ENCODE results near the gene NTN4. TPM values are rescaled to one million over a fixed set of nuclear protein-coding genes. Genes with fewer than 3 reads are reported as not detected.

NTN4 gene
- total RNA-seq, 1 donor from 2014 or later, result 0.13 TPM

DNA sequence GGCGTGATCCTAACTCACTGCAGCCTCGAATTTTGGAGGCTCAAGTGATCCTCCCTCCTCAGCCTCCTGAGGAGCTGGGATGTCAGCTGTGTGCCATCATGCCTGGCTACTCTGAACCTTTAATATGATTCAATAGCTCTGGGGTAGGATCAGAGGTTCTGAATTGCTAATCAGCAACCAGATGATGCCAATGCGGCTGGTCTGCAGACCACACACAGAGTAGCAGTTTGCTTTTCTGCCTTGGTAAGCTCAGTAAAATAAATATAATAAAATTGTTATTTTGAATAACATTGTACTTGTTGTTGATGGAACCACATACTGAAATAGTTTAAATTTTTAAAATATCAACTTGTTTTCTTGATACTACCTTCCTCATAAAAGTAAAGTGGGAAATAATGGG, 86.6 kb downstream of the NTN4 start:
- Mint-ChIP-seq H3K27me3 (ENCODE audit: unreplicated experiment) (no peaks in the 10 kb centered on the region), H3K4me3 (ENCODE audit: unreplicated experiment) (no peak overlapping the region), H3K9me3 (ENCODE audit: unreplicated experiment) (no peaks in the 10 kb centered on the region), H3K4me1 (ENCODE audit: unreplicated experiment) (peaks cover 4% of the 10 kb centered on the region), H3K27ac (ENCODE audit: unreplicated experiment) (no peak overlapping the region), H3K36me3 (ENCODE audit: low read depth, unreplicated experiment) (no peaks in the 10 kb centered on the region)
- no peak for DNase-seq (ENCODE audit: low spot score)
- TF ChIP-seq, protein P1, sequence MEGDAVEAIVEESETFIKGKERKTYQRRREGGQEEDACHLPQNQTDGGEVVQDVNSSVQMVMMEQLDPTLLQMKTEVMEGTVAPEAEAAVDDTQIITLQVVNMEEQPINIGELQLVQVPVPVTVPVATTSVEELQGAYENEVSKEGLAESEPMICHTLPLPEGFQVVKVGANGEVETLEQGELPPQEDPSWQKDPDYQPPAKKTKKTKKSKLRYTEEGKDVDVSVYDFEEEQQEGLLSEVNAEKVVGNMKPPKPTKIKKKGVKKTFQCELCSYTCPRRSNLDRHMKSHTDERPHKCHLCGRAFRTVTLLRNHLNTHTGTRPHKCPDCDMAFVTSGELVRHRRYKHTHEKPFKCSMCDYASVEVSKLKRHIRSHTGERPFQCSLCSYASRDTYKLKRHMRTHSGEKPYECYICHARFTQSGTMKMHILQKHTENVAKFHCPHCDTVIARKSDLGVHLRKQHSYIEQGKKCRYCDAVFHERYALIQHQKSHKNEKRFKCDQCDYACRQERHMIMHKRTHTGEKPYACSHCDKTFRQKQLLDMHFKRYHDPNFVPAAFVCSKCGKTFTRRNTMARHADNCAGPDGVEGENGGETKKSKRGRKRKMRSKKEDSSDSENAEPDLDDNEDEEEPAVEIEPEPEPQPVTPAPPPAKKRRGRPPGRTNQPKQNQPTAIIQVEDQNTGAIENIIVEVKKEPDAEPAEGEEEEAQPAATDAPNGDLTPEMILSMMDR (IDR thresholded peaks at IDR 0.05; ENCODE audit: unreplicated experiment), result no peak

GRCh38 chr12:95701722-95702418, 88.7 kb downstream of the NTN4 start:
- no peak overlapping the region for H3K4me3 Mint-ChIP-seq (ENCODE audit: unreplicated experiment)
- no peaks in the 10 kb centered on the region for H3K36me3 Mint-ChIP-seq (ENCODE audit: low read depth, unreplicated experiment)
- H3K4me1 Mint-ChIP-seq (ENCODE audit: unreplicated experiment), result no peaks in the 10 kb centered on the region
- no peak for DNase-seq (ENCODE audit: low spot score)
- no peaks in the 10 kb centered on the region for H3K9me3 Mint-ChIP-seq (ENCODE audit: unreplicated experiment)
- TF ChIP-seq, protein P1 (IDR thresholded peaks at IDR 0.05; ENCODE audit: unreplicated experiment), result no peak
- no peak overlapping the region for H3K27ac Mint-ChIP-seq (ENCODE audit: unreplicated experiment)
- no peaks in the 10 kb centered on the region for H3K27me3 Mint-ChIP-seq (ENCODE audit: unreplicated experiment)

GRCh38 chr12:95701275-95701674, 89.3 kb downstream of the NTN4 start:
- Mint-ChIP-seq H3K4me1 (ENCODE audit: unreplicated experiment) (no peaks in the 10 kb centered on the region), H3K36me3 (ENCODE audit: low read depth, unreplicated experiment) (no peaks in the 10 kb centered on the region), H3K9me3 (ENCODE audit: unreplicated experiment) (no peaks in the 10 kb centered on the region), H3K27ac (ENCODE audit: unreplicated experiment) (no peak overlapping the region), H3K27me3 (ENCODE audit: unreplicated experiment) (no peaks in the 10 kb centered on the region), H3K4me3 (ENCODE audit: unreplicated experiment) (no peak overlapping the region)
- no peak for DNase-seq (ENCODE audit: low spot score)
- TF ChIP-seq, protein P1 (IDR thresholded peaks at IDR 0.05; ENCODE audit: unreplicated experiment), result no peak

GRCh38 chr12:95700316-95700785, 90.2 kb downstream of the NTN4 start:
- H3K4me1 Mint-ChIP-seq (ENCODE audit: unreplicated experiment), result no peaks in the 10 kb centered on the region
- no peaks in the 10 kb centered on the region for H3K27me3 Mint-ChIP-seq (ENCODE audit: unreplicated experiment)
- TF ChIP-seq, protein P1 (IDR thresholded peaks at IDR 0.05; ENCODE audit: unreplicated experiment), result no peak
- no peak overlapping the region for H3K4me3 Mint-ChIP-seq (ENCODE audit: unreplicated experiment)
- no peaks in the 10 kb centered on the region for H3K9me3 Mint-ChIP-seq (ENCODE audit: unreplicated experiment)
- H3K36me3 Mint-ChIP-seq (ENCODE audit: low read depth, unreplicated experiment), result no peaks in the 10 kb centered on the region
- H3K27ac Mint-ChIP-seq (ENCODE audit: unreplicated experiment), result no peak overlapping the region
- no peak for DNase-seq (ENCODE audit: low spot score)

DNA sequence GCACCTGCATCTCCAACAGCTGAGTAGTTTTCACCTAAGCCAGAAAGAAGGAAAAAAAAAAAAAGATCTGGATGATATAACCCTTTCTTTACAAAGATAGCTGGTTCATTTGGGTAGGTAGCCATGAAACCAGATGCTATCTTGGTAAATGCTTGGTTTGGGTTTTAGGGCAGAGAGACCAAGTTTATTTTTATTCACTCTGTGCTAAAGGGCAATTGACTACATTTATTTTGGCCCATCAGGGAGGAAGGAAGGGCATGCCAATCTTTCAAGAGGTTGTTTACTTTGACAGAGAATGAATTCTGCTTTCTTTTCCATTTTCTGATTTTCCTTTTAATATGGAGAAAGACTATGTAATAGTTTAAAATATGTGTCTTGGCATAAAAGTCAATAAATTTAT, 91.0 kb downstream of the NTN4 start:
- no peak for DNase-seq (ENCODE audit: low spot score)
- Mint-ChIP-seq H3K27me3 (ENCODE audit: unreplicated experiment) (no peaks in the 10 kb centered on the region), H3K27ac (ENCODE audit: unreplicated experiment) (no peak overlapping the region), H3K4me1 (ENCODE audit: unreplicated experiment) (no peaks in the 10 kb centered on the region), H3K9me3 (ENCODE audit: unreplicated experiment) (no peaks in the 10 kb centered on the region), H3K36me3 (ENCODE audit: low read depth, unreplicated experiment) (no peaks in the 10 kb centered on the region), H3K4me3 (ENCODE audit: unreplicated experiment) (no peak overlapping the region)
- TF ChIP-seq, protein P1 (IDR thresholded peaks at IDR 0.05; ENCODE audit: unreplicated experiment), result no peak
